Esophagus (tissue), 2 donors: ENCODE data around the gene MAML1. TPM values are rescaled to one million over a fixed set of nuclear protein-coding genes. Genes with fewer than 3 reads are reported as not detected.

Experiments used
- H3K27ac ChIP-seq, 2 donors: one replicate each; pipeline ENCODE4 v1.5.1; 2013; ENCODE audit warnings: low read depth in 2 of 2, mild to moderate bottlenecking in 2 of 2, inconsistent platforms in 1 of 2, low read length in 1 of 2, moderate library complexity in 1 of 2
- H3K27me3 ChIP-seq, 2 donors: one replicate each; pipeline ENCODE4 v1.6.1; 2013; ENCODE audit warnings: low read length in 2 of 2, control low read depth in 1 of 2, mild to moderate bottlenecking in 1 of 2; ENCODE audit not compliant: insufficient read depth in 2 of 2, control insufficient read depth in 1 of 2
- H3K36me3 ChIP-seq, 2 donors: one replicate each; pipeline ENCODE4 v1.6.1; 2013; ENCODE audit warnings: low read length in 1 of 2; ENCODE audit not compliant: control insufficient read depth in 2 of 2, insufficient read depth in 2 of 2
- H3K4me1 ChIP-seq, 2 donors: one replicate each; pipeline ENCODE4 v1.6.1; 2013; ENCODE audit warnings: low read length in 1 of 2; ENCODE audit not compliant: control insufficient read depth in 2 of 2, insufficient read depth in 2 of 2
- H3K4me3 ChIP-seq, 2 donors: one replicate each; pipeline ENCODE4 v1.5.1; 2013; ENCODE audit warnings: low read length in 2 of 2, mild to moderate bottlenecking in 2 of 2, low read depth in 1 of 2, moderate library complexity in 1 of 2
- H3K9me3 ChIP-seq, 2 donors: one replicate each; pipeline ENCODE4 v1.6.1; 2013; ENCODE audit warnings: mild to moderate bottlenecking in 2 of 2, low read depth in 1 of 2, low read length in 1 of 2, moderate library complexity in 1 of 2; ENCODE audit not compliant: control insufficient read depth in 2 of 2, insufficient read depth in 1 of 2
- WGBS, 2 donors: extraction: QIAGEN DNeasy Blood & Tissue Kit; methylation state at CpG; one replicate each; pipeline ENCODE4 v1.1.7; 2013; 5-methylcytosine and 5-hydroxymethylcytosine counted together
- polyA plus RNA-seq, 2 donors: library from polyadenylated mRNA; stranded (reverse); fragments of 200-250 nt; gene quantifications; one replicate each; pipeline ENCODE4 v1.2.3, GENCODE V29; 2013
- donor health status: healthy with polysubstance abuse.
- donor health status: Bipolar disorder and iron deficiency.

Gene MAML1
- polyA plus RNA-seq, 2 donors, result 7.1 to 7.9 TPM

- H3K27me3 ChIP-seq, result no peaks in the 10 kb centered on the region
- peaks cover 7 to 11% of the 10 kb centered on the region in 2 donors for H3K4me1 ChIP-seq
- H3K4me3 ChIP-seq, result no peak overlapping the region
- H3K36me3 ChIP-seq, result peaks cover 9 to 38% of the 10 kb centered on the region in 2 donors
- no peak overlapping the region for H3K27ac ChIP-seq
- H3K9me3 ChIP-seq, result no peaks in the 10 kb centered on the region
- WGBS, 2 donors, result 62 to 74% methylated on average over 12 of the region's 12 CpGs
Observed at GRCh38 chr5:179766726-179767455, 34.3 kb downstream of the MAML1 start.

GRCh38 chr5:179767496-179768100 is 35.0 kb downstream of the MAML1 start:
- no peaks in the 10 kb centered on the region for H3K27me3 ChIP-seq
- 88% methylated on average over 9 of the region's 9 CpGs for WGBS, 2 donors
- no peak overlapping the region for H3K4me3 ChIP-seq
- no peaks in the 10 kb centered on the region for H3K9me3 ChIP-seq
- peaks cover 2 to 5% of the 10 kb centered on the region in 2 donors for H3K4me1 ChIP-seq
- no peak overlapping the region for H3K27ac ChIP-seq
- peaks cover 9 to 41% of the 10 kb centered on the region in 2 donors for H3K36me3 ChIP-seq

GRCh38 chr5:179768326-179769085 is 35.9 kb downstream of the MAML1 start:
- Histone ChIP-seq H3K27ac (no peak overlapping the region), H3K36me3 (peaks cover 14 to 48% of the 10 kb centered on the region in 2 donors), H3K27me3 (no peaks in the 10 kb centered on the region), H3K4me1 (peaks cover 2 to 5% of the 10 kb centered on the region in 2 donors), H3K4me3 (no peak overlapping the region), H3K9me3 (no peaks in the 10 kb centered on the region)
- WGBS, 2 donors, result 87% methylated on average over 18 of the region's 18 CpGs

GRCh38 chr5:179769271-179769670 is 36.6 kb downstream of the MAML1 start:
- 85 to 87% methylated on average over 6 of the region's 6 CpGs for WGBS, 2 donors
- Histone ChIP-seq H3K9me3 (no peaks in the 10 kb centered on the region), H3K27ac (no peak overlapping the region), H3K4me3 (no peak overlapping the region), H3K27me3 (no peaks in the 10 kb centered on the region), H3K4me1 (peaks cover 2 to 5% of the 10 kb centered on the region in 2 donors), H3K36me3 (peaks cover 15 to 56% of the 10 kb centered on the region in 2 donors)

- Histone ChIP-seq H3K27me3 (no peaks in the 10 kb centered on the region), H3K9me3 (no peaks in the 10 kb centered on the region), H3K4me3 (no peak overlapping the region), H3K27ac (no peak overlapping the region), H3K4me1 (peaks cover 2 to 4% of the 10 kb centered on the region in 2 donors), H3K36me3 (peaks cover 16 to 60% of the 10 kb centered on the region in 2 donors)
- 90 to 92% methylated on average over 5 of the region's 5 CpGs for WGBS, 2 donors
Observed at GRCh38 chr5:179769796-179770195, 37.2 kb downstream of the MAML1 start.

- Histone ChIP-seq H3K4me1 (no peaks in the 10 kb centered on the region), H3K4me3 (no peak overlapping the region), H3K9me3 (no peaks in the 10 kb centered on the region), H3K27me3 (no peaks in the 10 kb centered on the region), H3K36me3 (peaks cover 17 to 59% of the 10 kb centered on the region in 2 donors), H3K27ac (no peak overlapping the region)
- WGBS, 2 donors, result 89 to 92% methylated on average over 4 of the region's 4 CpGs
Observed at GRCh38 chr5:179771311-179771895, 38.8 kb downstream of the MAML1 start.

- WGBS, 2 donors, result 94 to 97% methylated on average over 6 of the region's 6 CpGs
Observed at GRCh38 chr5:179772351-179772750, 39.7 kb downstream of the MAML1 start.

GRCh38 chr5:179773686-179774040 is 41.0 kb downstream of the MAML1 start:
- H3K4me1 ChIP-seq, result no peaks in the 10 kb centered on the region
- peaks cover 20 to 58% of the 10 kb centered on the region in 2 donors for H3K36me3 ChIP-seq
- no peaks in the 10 kb centered on the region for H3K27me3 ChIP-seq
- H3K4me3 ChIP-seq, result no peak overlapping the region
- whole genome bisulfite sequencing, 2 donors, result 91 to 96% methylated on average over 7 to 9 of the region's 9 CpGs
- H3K9me3 ChIP-seq, result no peaks in the 10 kb centered on the region
- no peak overlapping the region for H3K27ac ChIP-seq

More at GRCh38 chr5:179772351-179772750, 39.7 kb downstream of the MAML1 start:
- Histone ChIP-seq H3K4me3 (no peak overlapping the region), H3K4me1 (no peaks in the 10 kb centered on the region), H3K27ac (no peak overlapping the region), H3K36me3 (peaks cover 17 to 60% of the 10 kb centered on the region in 2 donors), H3K27me3 (no peaks in the 10 kb centered on the region), H3K9me3 (no peaks in the 10 kb centered on the region)

- Histone ChIP-seq H3K9me3 (no peaks in the 10 kb centered on the region), H3K27me3 (no peaks in the 10 kb centered on the region), H3K36me3 (peaks cover 18 to 54% of the 10 kb centered on the region in 2 donors), H3K4me1 (no peaks in the 10 kb centered on the region), H3K27ac (no peak overlapping the region), H3K4me3 (no peak overlapping the region)
- WGBS, 2 donors, result 97 to 98% methylated on average over 12 of the region's 12 CpGs
Observed at GRCh38 chr5:179774442-179774841, 41.8 kb downstream of the MAML1 start.
